Glomerular endothelial cell (primary cell): ENCODE measurements around the gene KCNIP1. TPM values are rescaled to one million over a fixed set of nuclear protein-coding genes. Genes with fewer than 3 reads are reported as not detected.

Experiments
- DNase-seq: peaks from one replicate; pipeline ENCODE4 v3.0.0-alpha.2; 2011; ENCODE audit warnings: low read depth, low spot score; ENCODE audit errors: extremely low read depth
- total RNA-seq: library from RNA; depleted of rRNA; stranded (reverse); fragments of >200 nt; gene quantifications from 2 replicates; pipeline ENCODE4 v1.2.3, GENCODE V29; 2015

The KCNIP1 gene
- total RNA-seq, 1 donor from 2014 or later = 0.76 TPM

GRCh38 chr5:170693701-170694100 lies 189.9 kb downstream of the KCNIP1 start:
- no peak for DNase-seq

DNA sequence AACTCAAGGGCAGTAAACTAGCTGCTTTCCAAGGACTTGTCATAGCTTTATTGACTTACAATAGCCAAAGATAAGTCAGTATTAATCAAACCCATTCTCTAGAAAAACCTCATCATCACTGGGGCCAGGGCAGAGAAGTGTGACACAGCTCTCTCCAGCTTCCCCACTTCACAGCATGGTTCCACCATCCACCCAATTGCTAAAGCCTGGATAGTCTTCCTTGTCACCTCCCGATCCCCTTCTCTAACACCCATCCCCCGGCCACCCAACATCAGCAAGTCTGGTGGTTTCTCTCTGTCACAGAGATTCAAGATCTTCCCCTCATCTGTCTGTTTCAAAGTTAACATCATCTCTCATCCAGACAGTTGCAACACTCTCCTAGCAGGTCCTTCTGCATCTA lies 191.1 kb downstream of the KCNIP1 start:
- DNase-seq = no peak

DNA sequence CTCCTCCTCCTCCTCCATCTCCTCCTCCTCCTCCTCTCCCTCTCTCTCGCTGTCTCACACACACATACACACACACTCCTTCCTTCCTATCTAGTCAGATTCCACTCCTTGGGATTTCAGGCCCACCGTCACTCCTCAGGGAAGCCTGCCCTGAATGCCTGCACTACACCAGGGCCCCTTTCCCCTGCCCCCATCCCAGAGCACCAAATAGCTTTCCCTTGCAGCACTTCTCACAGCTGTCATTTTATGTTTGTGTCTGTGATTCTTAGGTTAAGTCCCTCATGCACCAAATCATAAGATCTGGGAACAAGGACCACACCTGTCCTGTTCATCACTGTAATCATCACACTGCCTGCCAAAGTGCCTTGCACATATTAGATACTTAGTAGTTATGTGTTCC lies 193.2 kb downstream of the KCNIP1 start:
- DNase-seq = no peak

DNA sequence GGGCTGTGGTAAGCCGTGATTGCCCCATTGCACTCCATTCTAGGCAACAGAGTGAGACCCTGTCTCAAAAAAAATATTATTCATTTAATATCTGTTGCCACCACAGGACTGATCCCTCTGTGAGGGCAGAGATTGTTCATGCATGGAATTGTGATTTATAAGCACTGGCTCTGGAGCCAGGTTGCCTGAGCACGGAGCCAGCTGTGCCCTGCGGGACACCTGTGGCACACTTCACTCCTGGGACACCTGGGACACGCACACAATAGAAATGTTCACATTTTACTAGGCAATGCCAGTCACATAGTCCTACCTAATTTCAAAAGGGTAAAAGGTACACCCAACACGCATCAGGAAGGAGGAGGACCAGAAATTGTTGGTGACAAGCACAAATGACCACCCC lies 196.7 kb downstream of the KCNIP1 start:
- no peak for DNase-seq

- DNase-seq = no peak
Observed at GRCh38 chr5:170701334-170701733, 197.5 kb downstream of the KCNIP1 start.

- DNase-seq = no peak
Observed at GRCh38 chr5:170704417-170705192, 200.8 kb downstream of the KCNIP1 start.

- no peak for DNase-seq
Observed at GRCh38 chr5:170709640-170710039, 205.8 kb downstream of the KCNIP1 start.

GRCh38 chr5:170711300-170711699 lies 207.5 kb downstream of the KCNIP1 start:
- no peak for DNase-seq

GRCh38 chr5:170715141-170715540 lies 211.3 kb downstream of the KCNIP1 start:
- no peak for DNase-seq

- no peak for DNase-seq
Observed at GRCh38 chr5:170716396-170716795, 212.6 kb downstream of the KCNIP1 start.

GRCh38 chr5:170719551-170719950 lies 215.7 kb downstream of the KCNIP1 start:
- no peak for DNase-seq

- no peak for DNase-seq
Observed at GRCh38 chr5:170720179-170720578, 216.4 kb downstream of the KCNIP1 start.

DNA sequence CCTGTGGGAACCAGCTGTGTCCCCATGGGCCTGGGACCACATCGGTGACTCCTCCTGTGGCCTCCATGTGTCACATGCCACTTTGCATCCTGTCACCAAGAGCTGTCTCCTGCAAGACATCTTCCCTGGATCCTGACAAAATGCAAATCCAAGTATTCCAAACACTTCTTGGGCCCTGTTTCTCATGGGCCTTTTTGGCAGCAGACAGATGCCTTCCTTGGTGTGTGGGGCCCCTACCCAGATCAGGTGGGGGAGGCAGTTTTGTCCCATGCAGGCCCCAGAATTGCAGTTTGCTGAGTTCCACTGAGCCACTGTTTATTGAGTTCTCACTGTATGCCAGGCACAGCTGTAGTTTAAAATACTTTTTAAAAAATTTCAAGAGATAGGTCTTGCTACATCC lies 217.2 kb downstream of the KCNIP1 start:
- DNase-seq = no peak

- DNase-seq = no peak
Observed at GRCh38 chr5:170721681-170722080, 217.9 kb downstream of the KCNIP1 start.

DNA sequence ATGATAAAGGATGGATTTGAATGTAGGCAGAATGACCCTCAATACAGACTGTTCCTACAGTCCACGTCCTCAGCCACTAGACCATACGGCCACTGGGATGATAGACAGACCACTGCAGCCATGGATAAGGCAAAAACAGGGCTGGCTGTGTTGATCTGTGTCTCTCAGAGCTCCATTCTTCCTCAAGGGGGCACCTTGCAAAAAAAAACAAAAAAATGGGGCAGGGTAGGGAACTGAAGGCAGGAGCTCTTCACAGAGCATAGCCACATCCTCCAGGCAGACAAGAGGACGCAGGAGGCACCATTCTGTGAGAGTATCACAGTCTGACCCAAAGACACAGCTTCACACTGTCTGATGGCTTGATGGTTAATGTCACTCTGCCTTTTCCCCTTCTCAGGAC lies 218.5 kb downstream of the KCNIP1 start:
- DNase-seq = no peak

GRCh38 chr5:170731052-170731451 lies 227.2 kb downstream of the KCNIP1 start:
- no peak for DNase-seq

GRCh38 chr5:170732685-170733084 lies 228.9 kb downstream of the KCNIP1 start:
- DNase-seq = no peak

- DNase-seq = no peak
Observed at GRCh38 chr5:170736966-170737365, 233.1 kb downstream of the KCNIP1 start.

DNA sequence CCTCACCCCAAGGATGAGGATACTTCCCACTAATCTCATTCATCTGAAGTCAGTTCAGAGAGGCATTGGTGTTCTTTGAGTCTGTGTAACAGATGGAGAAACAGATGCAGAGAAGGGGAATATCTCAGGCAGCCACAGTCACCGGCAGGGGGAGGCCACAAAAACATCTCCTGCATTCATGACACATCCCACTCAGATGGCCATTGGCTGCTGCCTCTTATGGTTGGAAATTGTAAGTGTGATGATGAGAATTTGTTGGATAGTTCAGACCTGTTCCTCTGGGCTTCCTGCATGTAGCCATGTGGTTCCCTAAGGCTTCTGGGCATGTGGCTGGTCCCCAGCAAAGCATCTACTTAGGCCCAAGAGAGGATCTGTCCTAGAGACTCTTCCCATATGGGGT lies 233.8 kb downstream of the KCNIP1 start:
- no peak for DNase-seq

DNA sequence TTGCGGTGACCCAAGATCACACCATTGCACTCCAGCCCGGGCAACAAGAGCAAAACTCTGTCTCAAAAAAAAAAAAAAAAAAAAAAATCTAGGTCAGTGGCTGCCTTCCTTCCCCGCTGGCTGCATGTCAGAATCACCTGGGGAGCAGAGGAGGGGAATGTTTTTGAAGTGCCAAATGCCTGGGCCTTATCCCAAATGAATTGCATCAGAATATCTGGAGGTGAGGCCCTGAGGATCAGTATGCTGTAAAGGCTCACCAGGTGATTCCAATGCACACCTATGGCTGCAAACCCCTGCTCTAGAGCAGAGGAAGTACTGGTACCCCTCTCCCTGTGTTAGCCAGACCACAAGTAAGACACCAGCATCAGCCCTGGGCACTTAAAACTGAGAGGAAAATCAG lies 235.0 kb downstream of the KCNIP1 start:
- DNase-seq = no peak

DNA sequence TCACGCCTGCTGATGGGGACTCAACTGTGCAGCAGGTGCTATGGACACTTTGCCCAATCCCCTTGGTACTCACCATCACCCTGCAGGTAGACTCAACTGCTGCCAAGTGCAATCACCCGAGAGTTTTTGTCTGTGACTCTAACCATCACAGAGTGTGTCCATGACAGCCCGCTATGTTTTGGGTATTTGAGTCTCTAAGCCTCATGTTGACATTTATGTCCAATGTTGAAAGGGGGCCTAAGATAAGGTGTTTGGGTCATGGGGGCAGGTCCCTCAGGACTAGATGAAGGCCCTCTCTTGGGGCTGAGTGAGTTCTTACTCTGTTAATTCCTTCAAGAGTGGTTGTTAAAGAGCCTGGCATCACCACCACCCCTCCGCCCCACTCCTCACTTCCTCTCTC lies 235.6 kb downstream of the KCNIP1 start:
- no peak for DNase-seq

DNA sequence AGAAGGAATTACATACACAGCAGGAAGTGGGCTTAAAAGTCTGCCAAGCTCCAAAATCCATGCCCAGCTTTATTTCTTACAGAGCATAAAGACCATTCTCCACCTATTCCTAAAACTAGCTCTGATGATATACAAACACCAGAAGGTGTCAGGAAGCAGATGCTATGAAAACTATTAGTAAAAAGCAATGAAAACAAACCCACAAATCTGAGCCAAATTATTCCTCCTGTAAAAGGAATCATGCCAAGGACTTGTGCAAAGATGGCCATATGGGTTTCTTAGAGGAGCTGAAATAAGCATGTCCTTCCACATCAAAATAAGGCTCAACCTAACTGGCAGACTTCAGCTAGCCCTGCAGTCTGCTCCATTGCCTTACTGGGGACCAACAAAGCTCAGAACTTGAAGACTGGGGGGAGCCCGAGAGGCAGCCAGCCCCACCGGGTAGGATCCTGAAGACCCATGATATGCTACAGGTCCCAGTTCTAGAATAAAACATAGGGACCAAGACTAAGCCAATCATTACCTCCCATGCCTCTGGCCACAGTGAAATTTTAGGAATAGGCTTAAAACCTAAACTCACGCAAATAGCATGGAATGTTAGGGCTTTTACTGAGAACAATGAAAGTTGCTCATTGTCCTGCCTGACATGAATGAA lies 236.9 kb downstream of the KCNIP1 start:
- no peak for DNase-seq
